HFF-Myc (cell line): Measurements from ENCODE around the gene HECW1.

Source experiments
- DNase-seq: peaks from one replicate; pipeline ENCODE4 v3.0.0-alpha.2; 2011; ENCODE audit warnings: low read depth; ENCODE audit errors: extremely low read depth
- H3K4me3 ChIP-seq: replicated peaks from 2 replicates; pipeline ENCODE4 v1.5.1; 2011; ENCODE audit warnings: low read depth, mild to moderate bottlenecking, control low read depth, low read length
- TF ChIP-seq, protein P1 (sequence below): IDR thresholded peaks from 2 replicates; pipeline ENCODE4 v1.5.1; 2012; ENCODE audit warnings: mild to moderate bottlenecking, low read depth, low read length, control low read depth; ENCODE audit errors: missing control alignments

Gene HECW1

GRCh38 chr7:43220742-43221141, 108.3 kb downstream of the HECW1 start:
- no peak for DNase-seq
- TF ChIP-seq, protein P1, sequence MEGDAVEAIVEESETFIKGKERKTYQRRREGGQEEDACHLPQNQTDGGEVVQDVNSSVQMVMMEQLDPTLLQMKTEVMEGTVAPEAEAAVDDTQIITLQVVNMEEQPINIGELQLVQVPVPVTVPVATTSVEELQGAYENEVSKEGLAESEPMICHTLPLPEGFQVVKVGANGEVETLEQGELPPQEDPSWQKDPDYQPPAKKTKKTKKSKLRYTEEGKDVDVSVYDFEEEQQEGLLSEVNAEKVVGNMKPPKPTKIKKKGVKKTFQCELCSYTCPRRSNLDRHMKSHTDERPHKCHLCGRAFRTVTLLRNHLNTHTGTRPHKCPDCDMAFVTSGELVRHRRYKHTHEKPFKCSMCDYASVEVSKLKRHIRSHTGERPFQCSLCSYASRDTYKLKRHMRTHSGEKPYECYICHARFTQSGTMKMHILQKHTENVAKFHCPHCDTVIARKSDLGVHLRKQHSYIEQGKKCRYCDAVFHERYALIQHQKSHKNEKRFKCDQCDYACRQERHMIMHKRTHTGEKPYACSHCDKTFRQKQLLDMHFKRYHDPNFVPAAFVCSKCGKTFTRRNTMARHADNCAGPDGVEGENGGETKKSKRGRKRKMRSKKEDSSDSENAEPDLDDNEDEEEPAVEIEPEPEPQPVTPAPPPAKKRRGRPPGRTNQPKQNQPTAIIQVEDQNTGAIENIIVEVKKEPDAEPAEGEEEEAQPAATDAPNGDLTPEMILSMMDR: no peak
- H3K4me3 ChIP-seq: no peak overlapping the region

DNA sequence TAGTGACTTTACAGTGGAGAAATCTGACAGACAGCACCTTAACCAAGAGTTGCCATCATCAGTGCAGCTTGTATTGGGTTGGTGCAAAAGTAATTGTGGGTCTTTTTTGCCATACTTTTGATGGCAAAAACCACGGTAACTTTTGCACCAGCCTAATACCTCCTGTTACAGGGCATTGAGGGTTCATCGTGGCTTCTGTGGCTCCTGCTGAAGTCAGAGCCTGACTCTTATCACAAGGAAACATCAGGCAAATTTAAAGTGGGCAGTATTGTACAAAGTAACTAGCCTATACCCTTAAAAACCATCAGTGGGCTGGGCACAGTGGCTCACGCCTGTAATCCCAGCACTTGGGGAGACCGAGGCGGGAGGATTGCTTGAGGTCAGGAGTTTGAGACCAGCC, 117.4 kb downstream of the HECW1 start:
- no peak overlapping the region for H3K4me3 ChIP-seq
- DNase-seq: no peak
- TF ChIP-seq, protein P1: no peak

GRCh38 chr7:43232366-43232765, 119.9 kb downstream of the HECW1 start:
- H3K4me3 ChIP-seq: no peak overlapping the region
- TF ChIP-seq, protein P1: no peak
- no peak for DNase-seq

DNA sequence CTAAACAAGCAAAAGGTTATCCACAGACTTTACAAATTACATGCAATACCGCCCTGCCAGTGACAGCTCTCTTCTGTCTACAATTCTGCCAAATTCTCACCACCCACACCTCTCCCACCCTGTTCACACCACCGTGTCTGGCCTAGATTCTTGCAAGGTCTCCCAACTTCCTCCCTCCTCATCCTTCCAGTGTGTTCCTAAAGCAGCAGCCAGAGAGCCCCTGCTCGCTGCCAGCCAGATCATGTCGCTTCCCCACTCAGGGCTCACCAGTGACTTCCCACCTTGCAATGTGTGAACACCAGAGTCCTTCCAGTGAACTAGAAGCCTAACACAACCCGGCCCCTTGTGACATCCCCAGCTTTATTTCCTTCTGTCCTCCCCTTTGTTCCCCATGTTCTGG, 121.6 kb downstream of the HECW1 start:
- TF ChIP-seq, protein P1: no peak

DNA sequence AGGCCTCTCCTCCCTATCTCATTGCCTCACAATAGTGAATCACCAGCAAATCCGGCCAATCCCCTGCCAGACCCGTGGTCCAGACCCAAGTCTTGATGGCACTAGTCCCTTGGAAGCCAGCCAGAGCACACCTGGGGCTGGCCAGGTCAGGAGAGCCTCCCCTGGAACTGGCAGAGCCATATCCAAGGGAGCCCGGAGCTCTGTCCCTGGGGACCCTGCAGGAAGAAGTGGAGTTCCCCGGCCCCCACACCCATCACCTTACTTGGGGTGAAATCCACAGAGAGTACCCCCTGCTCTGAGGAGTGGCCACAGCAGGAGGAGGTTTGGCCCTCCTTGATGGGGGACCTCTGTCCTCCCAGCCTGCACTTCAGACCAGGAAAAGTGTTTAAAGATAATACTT, 122.5 kb downstream of the HECW1 start:
- DNase-seq: no peak
- no peak overlapping the region for H3K4me3 ChIP-seq
- TF ChIP-seq, protein P1: no peak

More for the DNA sequence above, 121.6 kb downstream of the HECW1 start:
- H3K4me3 ChIP-seq: no peak overlapping the region
- DNase-seq: no peak

- TF ChIP-seq, protein P1: no peak
- H3K4me3 ChIP-seq: no peak overlapping the region
- no peak for DNase-seq
Measured at GRCh38 chr7:43240565-43240964, 128.1 kb downstream of the HECW1 start.

DNA sequence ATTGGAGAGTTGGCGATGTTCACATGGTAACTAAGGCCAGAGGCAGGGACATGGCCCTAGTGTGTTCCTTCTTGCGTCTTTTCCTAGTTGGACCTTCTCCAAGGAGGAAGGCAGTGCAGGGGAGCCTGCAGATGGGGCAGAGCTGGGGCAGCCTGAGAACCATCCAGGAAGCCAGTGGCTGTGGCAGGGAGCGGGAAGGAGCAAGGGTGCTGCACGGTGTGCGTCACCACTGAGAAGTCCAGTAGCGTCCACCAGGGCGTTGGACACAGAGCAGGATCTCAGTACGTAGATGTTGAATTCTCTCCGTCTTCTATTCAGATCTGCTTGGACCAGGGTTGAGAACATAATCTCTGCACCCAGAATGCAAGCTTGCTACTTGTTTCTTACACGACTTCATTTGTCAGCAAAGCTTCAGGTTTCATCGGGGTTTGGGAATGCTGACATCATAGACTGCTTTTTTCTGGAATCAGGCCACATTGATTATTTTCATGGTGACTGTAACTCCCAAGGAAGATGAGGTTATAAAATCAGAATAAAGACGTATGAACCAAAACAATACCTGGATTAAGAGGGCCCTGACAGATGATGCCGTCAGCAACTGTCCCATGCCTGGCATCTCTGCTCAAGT, 130.3 kb downstream of the HECW1 start:
- H3K4me3 ChIP-seq: no peak overlapping the region
- no peak for DNase-seq
- TF ChIP-seq, protein P1: no peak
